Activated effector memory CD4-positive, alpha-beta T cell treated with Interleukin-2 at 50 U/mL for 16 hours (primary cell): ENCODE results near the gene TENM3.
A peak's percentile ranks its signal among the peaks of the same experiment; 100 is the strongest.
"Not testable (repeated sequence)": the region's sequence is repeated elsewhere in the genome, so short reads cannot be mapped to it uniquely, and the experiment has no call there.

Source experiments
- DNase-seq: peaks from one replicate; pipeline ENCODE4 v3.0.0-alpha.2; 2020

Gene TENM3

GRCh38 chr4:182805321-182805720, 562.1 kb downstream of the TENM3 start:
- DNase-seq: no peak

- DNase-seq: no peak
Measured at GRCh38 chr4:182805750-182806149, 562.5 kb downstream of the TENM3 start.

GRCh38 chr4:182806259-182807252, 563.4 kb downstream of the TENM3 start:
- DNase-seq: peak; percentile 29

GRCh38 chr4:182807346-182807745, 564.1 kb downstream of the TENM3 start:
- no peak for DNase-seq

GRCh38 chr4:182807767-182808548, 564.8 kb downstream of the TENM3 start:
- no peak for DNase-seq

GRCh38 chr4:182808673-182809416, 565.6 kb downstream of the TENM3 start:
- DNase-seq: peak; percentile 32

- no peak for DNase-seq
Measured at GRCh38 chr4:182809417-182810102, 566.4 kb downstream of the TENM3 start.

GRCh38 chr4:182810103-182810615, 567.0 kb downstream of the TENM3 start:
- no peak for DNase-seq

- no peak for DNase-seq
Measured at GRCh38 chr4:182812916-182813315, 569.7 kb downstream of the TENM3 start.

GRCh38 chr4:182814065-182814464, 570.9 kb downstream of the TENM3 start:
- DNase-seq: not testable (repeated sequence)

GRCh38 chr4:182818926-182819730, 575.9 kb downstream of the TENM3 start:
- no peak for DNase-seq

GRCh38 chr4:182819751-182820150, 576.5 kb downstream of the TENM3 start:
- no peak for DNase-seq

GRCh38 chr4:182822554-182822953, 579.4 kb downstream of the TENM3 start:
- no peak for DNase-seq

- DNase-seq: no peak
Measured at GRCh38 chr4:182823576-182823975, 580.4 kb downstream of the TENM3 start.

GRCh38 chr4:182825003-182825402, 581.8 kb downstream of the TENM3 start:
- no peak for DNase-seq

- no peak for DNase-seq
Measured at GRCh38 chr4:182825786-182826185, 582.6 kb downstream of the TENM3 start.

GRCh38 chr4:182826391-182826790, 583.2 kb downstream of the TENM3 start:
- no peak for DNase-seq

- DNase-seq: no peak
Measured at GRCh38 chr4:182827166-182827565, 584.0 kb downstream of the TENM3 start.

GRCh38 chr4:182827954-182828353, 584.8 kb downstream of the TENM3 start:
- no peak for DNase-seq

GRCh38 chr4:182828360-182829025, 585.3 kb downstream of the TENM3 start:
- DNase-seq: no peak

- no peak for DNase-seq
Measured at GRCh38 chr4:182829196-182829595, 586.0 kb downstream of the TENM3 start.
